ENCODE data around the gene EXOC3L4.

EXOC3L4 gene

DNA sequence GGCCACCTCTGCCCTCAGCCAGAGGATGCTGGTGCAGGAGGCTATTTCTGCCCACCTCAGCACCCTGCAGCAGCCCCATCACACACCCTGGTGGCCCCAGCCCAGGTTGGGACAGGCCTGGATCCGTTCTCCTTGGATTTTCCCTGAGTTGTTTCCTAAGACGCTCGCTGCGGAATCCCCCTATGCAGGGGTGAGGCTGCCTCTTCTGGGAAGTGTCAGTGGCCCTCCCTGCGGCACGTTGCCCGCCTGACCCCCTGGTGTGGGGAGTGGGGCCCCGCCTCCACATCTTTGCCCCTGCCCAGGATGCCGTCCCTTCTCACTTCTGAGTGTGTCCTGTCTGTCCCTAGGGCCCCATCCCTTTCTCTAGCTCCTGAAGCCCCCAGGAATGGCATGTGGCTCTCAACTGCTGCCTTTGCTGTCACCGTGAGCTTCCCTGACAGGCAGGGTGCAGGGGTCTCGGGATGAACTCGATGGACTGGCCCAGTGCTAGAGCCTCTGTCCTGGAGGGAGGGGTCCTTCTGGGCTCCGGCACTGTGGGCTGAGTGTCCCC is 594 bp upstream of the EXOC3L4 start:
- DNase-seq = no peak

DNA sequence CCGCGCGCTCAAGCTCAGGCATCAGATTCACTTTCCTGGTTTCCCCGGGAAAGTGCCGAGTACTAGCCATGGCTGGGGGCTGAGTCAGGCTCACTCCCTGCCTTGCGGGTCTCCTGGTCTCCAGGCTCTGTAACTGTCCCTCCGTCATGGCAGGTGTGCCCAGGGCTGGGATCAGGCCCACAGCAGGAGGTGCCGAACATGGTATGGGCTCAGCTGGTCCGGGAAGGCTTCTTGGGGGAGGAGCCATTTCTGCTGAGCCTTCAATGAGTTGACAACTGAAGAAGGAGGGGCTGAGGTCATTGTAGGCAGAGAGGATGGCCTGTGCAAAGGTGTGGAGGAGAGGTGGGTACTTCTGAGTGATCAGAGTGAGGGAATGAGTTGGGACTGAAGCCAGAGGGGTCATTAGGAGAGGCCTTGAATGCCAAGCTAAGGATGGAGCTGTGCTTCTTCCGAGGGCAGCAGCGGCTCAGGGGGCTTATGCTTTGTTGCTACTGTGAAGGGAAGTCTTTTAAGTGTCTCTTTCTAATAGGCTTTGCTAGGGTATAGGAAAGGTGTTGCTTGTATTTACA is 769 bp downstream of the EXOC3L4 start:
- no peak for DNase-seq

- DNase-seq = no peak
These were observed 1.9 kb downstream of the EXOC3L4 start for GRCh38 chr14:103096387-103096786.

DNA sequence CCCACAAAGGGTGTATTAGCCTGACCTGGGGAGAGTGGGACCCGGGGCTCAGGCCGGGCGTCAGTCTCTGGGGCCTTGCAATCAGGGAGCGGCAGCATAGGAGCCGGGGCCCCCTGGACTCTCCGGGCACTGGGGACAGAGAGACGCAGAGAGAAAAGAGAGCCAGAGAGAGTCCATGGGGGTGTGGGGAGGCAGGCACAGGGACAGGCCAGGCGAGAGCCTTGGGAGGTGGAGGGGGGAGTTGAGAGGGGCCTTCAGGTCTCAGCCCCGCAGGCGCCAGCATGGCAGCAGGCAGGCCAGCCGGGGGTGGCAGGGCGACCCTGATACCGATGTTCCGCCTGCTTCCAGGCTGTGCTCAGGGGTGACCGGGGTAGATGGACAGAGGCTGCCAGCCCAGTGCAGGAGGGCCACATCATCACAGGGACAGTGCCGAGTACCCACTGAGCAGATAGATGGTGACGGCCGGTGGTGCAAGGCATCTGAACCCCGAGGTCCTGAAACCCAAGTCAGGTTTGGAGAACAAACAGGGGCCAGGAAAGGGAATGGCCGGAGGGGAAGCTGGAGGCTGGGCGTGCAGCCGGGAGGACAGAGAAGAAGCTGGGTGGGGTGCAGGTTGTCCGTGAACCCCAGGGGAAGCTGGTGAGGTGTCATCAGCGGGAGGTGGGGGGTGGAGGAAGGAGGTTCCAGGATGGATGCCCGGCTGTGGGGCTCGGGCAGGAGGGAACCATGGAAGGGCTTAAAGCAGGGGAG is 2.9 kb downstream of the EXOC3L4 start:
- DNase-seq = no peak

GRCh38 chr14:103097994-103098957 is 3.8 kb downstream of the EXOC3L4 start:
- no peak for DNase-seq

- DNase-seq = no peak
These were observed 4.7 kb downstream of the EXOC3L4 start for GRCh38 chr14:103099081-103099732.

- DNase-seq = no peak
These were observed 5.3 kb downstream of the EXOC3L4 start for GRCh38 chr14:103099733-103100280.

- DNase-seq = no peak
These were observed 6.0 kb downstream of the EXOC3L4 start for GRCh38 chr14:103100281-103101121.

DNA sequence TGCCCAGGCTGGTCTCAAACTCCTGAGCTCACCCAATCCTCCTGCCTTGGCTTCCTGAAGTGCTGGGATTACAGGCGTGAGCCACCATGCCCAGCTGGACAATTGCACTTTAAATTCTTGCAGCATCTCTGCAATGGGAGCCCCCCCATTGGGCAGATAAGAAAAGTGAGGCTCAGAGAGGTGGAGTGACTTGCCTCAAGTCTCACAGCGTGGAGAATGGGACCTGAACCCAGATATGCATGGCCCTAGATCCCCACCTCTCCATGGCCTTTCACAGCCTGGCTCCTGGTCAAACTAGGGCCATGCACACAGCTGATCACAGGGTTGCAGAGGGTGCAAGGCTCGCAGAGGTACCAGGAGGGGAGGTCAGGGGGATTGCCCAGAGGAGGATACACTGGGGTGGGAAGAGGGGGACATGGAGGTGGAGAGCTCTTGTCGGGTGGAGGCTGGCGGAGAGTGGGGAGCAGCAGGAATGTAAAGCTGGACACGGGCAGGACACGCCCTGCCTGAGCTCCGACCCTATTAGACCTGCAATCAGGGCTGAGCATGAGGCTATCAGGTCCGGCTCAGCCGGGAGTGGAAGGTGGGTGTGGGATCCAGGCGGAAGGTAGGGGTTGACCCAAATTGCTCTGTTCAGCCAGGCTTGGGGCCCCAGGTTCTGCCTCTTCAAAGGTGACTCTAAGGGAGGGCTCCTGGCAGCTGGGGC is 6.9 kb downstream of the EXOC3L4 start:
- no peak for DNase-seq

- DNase-seq = no peak
These were observed 7.6 kb downstream of the EXOC3L4 start for GRCh38 chr14:103101963-103102688.

- DNase-seq = no peak
These were observed 8.2 kb downstream of the EXOC3L4 start for GRCh38 chr14:103102689-103103260.

DNA sequence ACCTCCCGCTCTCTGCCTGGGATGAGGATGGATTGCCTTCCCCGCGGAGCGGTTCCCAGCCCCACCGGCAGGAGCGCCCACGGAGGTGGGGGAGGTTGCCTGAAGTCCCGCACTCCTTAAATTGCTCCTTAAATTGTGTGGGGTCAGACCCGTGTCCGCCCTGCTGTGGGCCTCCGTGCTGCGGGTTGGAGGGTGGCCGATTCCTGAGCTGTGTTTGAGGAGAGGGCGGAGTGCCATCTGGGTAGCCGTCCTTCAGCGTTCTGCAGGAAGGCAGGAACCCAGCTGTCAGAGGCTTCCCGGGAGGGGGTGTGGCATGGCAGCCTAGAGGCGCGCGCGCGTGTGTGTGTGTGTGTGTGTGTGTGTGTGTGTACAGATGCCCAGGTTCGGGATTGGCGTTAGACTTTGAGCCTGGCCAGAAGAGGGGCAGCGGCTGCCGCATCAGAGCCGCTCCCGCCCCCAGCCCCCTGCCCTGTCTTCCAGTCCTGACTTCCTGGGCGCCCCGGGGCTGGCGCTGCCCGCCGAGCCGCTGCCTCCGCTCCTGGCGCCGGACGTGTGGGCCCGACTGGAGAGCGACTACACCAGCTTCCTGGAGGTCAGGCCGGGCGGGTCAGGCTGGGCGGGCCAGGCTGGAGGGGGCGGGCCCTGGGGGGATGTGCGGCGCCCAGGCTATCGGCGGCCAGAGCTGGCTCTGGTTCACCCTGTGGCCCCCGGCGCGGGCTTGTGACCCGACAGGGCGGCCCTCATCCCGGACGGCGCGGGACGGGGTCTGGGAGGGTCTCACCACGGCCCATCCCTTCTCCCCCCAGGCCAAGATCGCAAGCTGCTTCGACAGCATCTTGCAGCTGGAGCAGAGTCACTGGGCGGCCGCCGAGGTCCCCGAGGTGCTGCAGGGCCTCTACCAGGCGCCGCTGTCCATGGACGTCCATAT is 9.2 kb downstream of the EXOC3L4 start:
- no peak for DNase-seq

DNA sequence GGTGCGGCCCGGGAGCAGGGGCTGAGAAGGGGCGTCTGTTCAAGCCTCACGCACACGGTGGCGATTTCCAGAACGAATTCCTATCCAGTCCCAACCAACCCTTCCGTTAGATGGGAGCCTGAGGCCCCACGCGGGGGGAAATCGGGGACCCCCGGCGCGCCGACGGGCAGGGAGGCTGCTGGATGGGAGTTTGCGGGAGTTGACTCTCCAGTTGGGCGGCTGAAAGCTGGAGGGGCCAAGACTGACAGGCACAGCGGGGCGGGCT is 9.8 kb downstream of the EXOC3L4 start:
- DNase-seq = no peak

DNA sequence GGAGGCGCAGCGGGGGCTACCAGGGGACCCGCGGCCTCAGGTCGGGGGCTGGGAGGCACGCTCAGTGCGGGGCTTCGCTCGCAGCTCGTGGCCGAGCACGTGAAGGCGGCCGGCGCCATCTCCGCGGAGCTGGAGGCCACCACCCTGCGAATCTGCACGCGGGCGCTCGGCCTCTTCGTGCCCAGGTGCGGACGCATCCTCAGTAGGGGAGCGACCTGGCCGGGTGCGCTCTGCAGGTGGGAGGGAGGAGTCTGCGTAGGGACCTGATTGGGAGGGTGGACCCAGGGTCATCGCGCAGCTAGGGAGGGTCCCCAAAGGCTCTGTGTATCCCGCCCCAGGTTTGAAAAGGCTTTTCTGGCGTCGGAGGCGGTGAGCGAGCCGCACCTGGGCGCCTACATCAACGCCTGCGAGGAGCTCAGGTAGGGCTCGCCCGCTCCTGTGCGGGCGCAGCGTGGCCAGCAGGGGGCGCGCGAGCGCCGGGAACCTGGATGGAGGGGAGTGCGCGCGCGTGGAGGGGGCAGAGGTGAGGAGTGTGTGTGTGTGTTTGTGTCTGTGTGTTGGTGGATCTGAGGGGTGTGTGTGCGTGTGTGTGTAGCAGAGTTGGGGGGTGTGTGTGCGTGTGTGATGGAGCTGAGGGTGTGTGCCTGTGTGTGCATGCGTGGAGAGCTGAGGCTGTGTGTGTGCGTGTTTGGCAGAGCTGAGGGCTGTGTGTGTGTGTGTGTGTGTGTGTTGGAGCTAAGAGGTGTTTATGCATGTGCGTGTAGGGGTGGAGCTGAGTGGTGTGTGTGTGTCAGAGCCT is 10.3 kb downstream of the EXOC3L4 start:
- peak; percentile 60 for DNase-seq

DNA sequence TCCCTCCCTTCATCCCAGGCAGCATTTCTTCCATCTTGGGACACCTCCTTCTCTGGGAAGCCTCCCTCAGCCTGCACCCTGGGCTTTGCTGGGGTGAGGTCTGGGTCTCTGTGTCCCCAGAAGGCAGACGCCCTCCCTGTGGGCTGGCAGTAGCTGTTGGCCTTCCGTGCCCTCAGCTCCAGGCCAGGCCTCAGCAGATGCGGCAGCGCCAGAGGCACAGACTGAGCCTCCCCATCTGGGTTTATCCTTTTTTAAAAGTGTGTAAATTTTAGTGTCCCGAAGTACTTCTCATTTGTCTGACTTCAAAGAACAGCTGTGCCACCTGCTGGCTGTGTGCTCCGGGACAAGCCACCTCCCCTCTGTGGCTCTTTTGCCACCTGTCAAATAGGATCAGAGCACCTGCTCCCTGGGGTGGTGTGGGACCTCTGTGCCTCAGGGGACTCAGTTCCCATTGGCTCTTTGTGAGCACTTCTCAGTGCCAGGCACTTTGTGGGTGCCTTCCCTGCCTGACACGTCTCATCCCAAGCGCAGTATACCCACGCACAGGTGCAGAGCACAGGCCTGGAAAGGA is 11.1 kb downstream of the EXOC3L4 start:
- peak; percentile 33 for DNase-seq

- no peak for DNase-seq
These were observed 12.9 kb downstream of the EXOC3L4 start for GRCh38 chr14:103107455-103107854.

GRCh38 chr14:103107941-103108748 is 13.6 kb downstream of the EXOC3L4 start:
- no peak for DNase-seq
